MM.1S (cell line): ENCODE measurements around the gene ETV6.

Experiments
- DNase-seq: peaks from one replicate; pipeline ENCODE4 v3.0.0-alpha.2; 2015
- H2AFZ ChIP-seq: fragments of 300-600 bp; sonication (generic); 2 replicates; pipeline ENCODE4 v1.6.0; 2016; ENCODE audit warnings: antibody characterized with exemption, low read length
- H3F3A ChIP-seq: fragments of 300-600 bp; sonication (generic); 2 replicates; pipeline ENCODE4 v1.6.1; 2016; ENCODE audit warnings: mild to moderate bottlenecking, antibody characterized with exemption, low read length, moderate library complexity, mixed read lengths; ENCODE audit not compliant: insufficient read depth
- H3K27ac ChIP-seq: fragments of 300-600 bp; sonication (generic); 2 replicates; pipeline ENCODE4 v1.5.1; 2016; ENCODE audit warnings: mild to moderate bottlenecking, low read length
- H3K27me3 ChIP-seq: fragments of 300-600 bp; sonication (generic); replicated peaks from 2 replicates; pipeline ENCODE4 v1.6.0; 2016; ENCODE audit warnings: low read length; ENCODE audit not compliant: insufficient read depth
- H3K36me3 ChIP-seq: fragments of 300-600 bp; sonication (generic); replicated peaks from 2 replicates; pipeline ENCODE4 v1.6.1; 2016; ENCODE audit warnings: mild to moderate bottlenecking, low read length, mixed read lengths; ENCODE audit not compliant: insufficient read depth
- H3K4me1 ChIP-seq: fragments of 300-600 bp; sonication (generic); 2 replicates; pipeline ENCODE4 v1.6.1; 2016; ENCODE audit warnings: low read length, mixed read lengths
- H3K4me2 ChIP-seq: fragments of 300-600 bp; sonication (generic); 2 replicates; pipeline ENCODE4 v1.6.0; 2016; ENCODE audit warnings: low read depth, low read length
- H3K4me3 ChIP-seq: fragments of 300-600 bp; sonication (generic); 2 replicates; pipeline ENCODE4 v1.5.1; 2016; ENCODE audit warnings: low read length, mixed read lengths
- H3K79me2 ChIP-seq: fragments of 300-600 bp; sonication (generic); 2 replicates; pipeline ENCODE4 v1.6.1; 2016; ENCODE audit warnings: mixed run types, low read length, mixed read lengths
- H3K9ac ChIP-seq: fragments of 300-600 bp; sonication (generic); 2 replicates; pipeline ENCODE4 v1.6.1; 2016; ENCODE audit warnings: low read length, mixed read lengths
- H3K9me2 ChIP-seq: fragments of 300-600 bp; sonication (generic); replicated peaks from 2 replicates; pipeline ENCODE4 v1.6.1; 2016; ENCODE audit warnings: mild to moderate bottlenecking, low read length, mixed read lengths; ENCODE audit not compliant: insufficient read depth
- H3K9me3 ChIP-seq: fragments of 300-600 bp; sonication (generic); replicated peaks from 2 replicates; pipeline ENCODE4 v1.6.1; 2016; ENCODE audit warnings: mild to moderate bottlenecking, low read length, mixed read lengths; ENCODE audit not compliant: insufficient read depth
- H4K20me1 ChIP-seq: fragments of 300-600 bp; sonication (generic); 2 replicates; pipeline ENCODE4 v1.6.1; 2016; ENCODE audit warnings: mild to moderate bottlenecking, low read length, moderate library complexity, mixed read lengths; ENCODE audit not compliant: insufficient read depth
- CTCF ChIP-seq: fragments of 300-600 bp; sonication (generic); IDR thresholded peaks from 2 replicates; pipeline ENCODE4 v1.5.1; 2016; ENCODE audit warnings: antibody characterized with exemption, low read length, mixed read lengths
- EZH2 ChIP-seq: fragments of 300-600 bp; sonication (generic); optimal IDR thresholded peaks from 2 replicates; pipeline ENCODE3; 2017; ENCODE audit warnings: low read depth, mild to moderate bottlenecking, antibody characterized with exemption, low read length, mixed read lengths
- EZH2phosphoT487 ChIP-seq: fragments of 300-600 bp; sonication (generic); IDR thresholded peaks from 2 replicates; pipeline ENCODE4 v1.6.1; 2018; ENCODE audit warnings: antibody characterized with exemption, low read length

The ETV6 gene

GRCh38 chr12:11752403-11753149 is 103.1 kb downstream of the ETV6 start:
- peak overlapping the region; percentile 25 for H3K4me2 ChIP-seq

GRCh38 chr12:11753150-11753499 is 103.7 kb downstream of the ETV6 start:
- peak overlapping the region; percentile 25; the same call in 1 of the 2 replicates for H3K4me2 ChIP-seq
- H3K4me1 ChIP-seq = peaks cover 71% of the 10 kb centered on the region
- no peak overlapping the region for H3K4me3 ChIP-seq

More at GRCh38 chr12:11752403-11753149, 103.1 kb downstream of the ETV6 start:
- Histone ChIP-seq H3K9me3 (no peaks in the 10 kb centered on the region), H3K9me2 (no peaks in the 10 kb centered on the region), H3K9ac (peak overlapping the region; percentile 3; the same call in 1 of the 2 replicates), H3K27me3 (no peaks in the 10 kb centered on the region), H3K4me1 (peaks cover 68% of the 10 kb centered on the region), H3K36me3 (no peaks in the 10 kb centered on the region), H3K4me3 (no peak overlapping the region), H4K20me1 (no peaks in the 10 kb centered on the region), H2AFZ (no peak overlapping the region), H3F3A (peaks cover 41% of the 10 kb centered on the region), H3K27ac (peak overlapping the region; percentile 67), H3K79me2 (peaks cover 33% of the 10 kb centered on the region)
- TF ChIP-seq EZH2phosphoT487 (no peak), EZH2 (no peak), CTCF (no peak)
- DNase-seq = no peak

DNA sequence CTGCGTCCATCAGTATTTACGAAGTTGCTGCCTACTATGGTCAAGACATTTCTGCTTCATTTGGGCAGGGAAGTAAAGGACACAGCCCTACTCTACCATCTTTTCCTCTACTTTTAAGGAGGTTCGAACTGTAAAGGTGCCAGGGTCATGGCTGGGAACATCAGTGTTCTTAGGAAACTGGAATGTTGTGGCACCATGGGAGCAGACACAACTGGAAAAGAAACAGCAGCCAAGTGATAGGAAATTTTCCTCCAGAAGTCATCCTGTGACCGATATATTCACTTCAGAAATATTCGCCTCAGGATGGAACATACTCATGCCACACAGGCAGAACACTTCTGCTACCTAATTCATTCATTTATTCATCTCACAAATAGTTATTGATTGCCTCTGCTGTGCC is 104.4 kb downstream of the ETV6 start:
- DNase-seq = no peak
- Histone ChIP-seq H4K20me1 (no peaks in the 10 kb centered on the region), H3K79me2 (peaks cover 25% of the 10 kb centered on the region), H3K9me2 (no peaks in the 10 kb centered on the region), H3K4me2 (no peak overlapping the region), H3K9me3 (no peaks in the 10 kb centered on the region), H2AFZ (no peak overlapping the region), H3F3A (peaks cover 48% of the 10 kb centered on the region), H3K4me3 (no peak overlapping the region), H3K36me3 (no peaks in the 10 kb centered on the region), H3K27ac (peak overlapping the region; percentile 67), H3K4me1 (peaks cover 74% of the 10 kb centered on the region), H3K9ac (peak overlapping the region; percentile 2; the same call in 1 of the 2 replicates), H3K27me3 (no peaks in the 10 kb centered on the region)
- TF ChIP-seq CTCF = no peak
- no peak for TF ChIP-seq EZH2phosphoT487
- no peak for TF ChIP-seq EZH2

More at GRCh38 chr12:11753150-11753499, 103.7 kb downstream of the ETV6 start:
- Histone ChIP-seq H3K79me2 (peaks cover 32% of the 10 kb centered on the region), H3F3A (peaks cover 41% of the 10 kb centered on the region), H3K9me3 (no peaks in the 10 kb centered on the region), H3K27ac (peak overlapping the region; percentile 67), H4K20me1 (no peaks in the 10 kb centered on the region), H3K36me3 (no peaks in the 10 kb centered on the region), H3K9me2 (no peaks in the 10 kb centered on the region), H3K27me3 (no peaks in the 10 kb centered on the region), H2AFZ (no peak overlapping the region), H3K9ac (peak overlapping the region; percentile 3; the same call in 1 of the 2 replicates)
- peak; percentile 83 for DNase-seq
- no peak for TF ChIP-seq CTCF
- no peak for TF ChIP-seq EZH2
- TF ChIP-seq EZH2phosphoT487 = no peak
